Measurements from ENCODE around the gene CD28. TPM values are rescaled to one million over a fixed set of nuclear protein-coding genes. Genes with fewer than 3 reads are reported as not detected.
"Not testable (repeated sequence)": the region's sequence is repeated elsewhere in the genome, so short reads cannot be mapped to it uniquely, and the experiment has no call there.

Gene CD28
- total RNA-seq, 6 donors from 2014 or later, result under 0.01 to 3.3 (median 1.4) TPM

- 56 to 88% methylated on average over 3 of the region's 3 CpGs for WGBS, 2 donors
- H3K27me3 ChIP-seq, result no peaks in the 10 kb centered on the region
- DNase-seq (no peak), ATAC-seq (ENCODE audit: low FRiP score in 2 of 2) (no peak)
- no peaks in the 10 kb centered on the region for H3K9me3 ChIP-seq
- no peak overlapping the region for H3K4me3 ChIP-seq
- H3K27ac ChIP-seq, result peak overlapping the region in 1 of 4 donors; percentile 14
- no peaks in the 10 kb centered on the region for H3K36me3 ChIP-seq
- H3K4me1 ChIP-seq, result peaks cover 17 to 31% (median 25%) of the 10 kb centered on the region in 4 donors
- TF ChIP-seq POLR2A (IDR thresholded peaks at IDR 0.05) (no peak), CTCF (IDR thresholded peaks at IDR 0.05) (no peak), EP300 (IDR thresholded peaks at IDR 0.05) (no peak), POLR2AphosphoS5 (IDR thresholded peaks at IDR 0.05) (no peak)
These were observed 12.2 kb upstream of the CD28 start for GRCh38 chr2:203694191-203694590.

GRCh38 chr2:203697190-203697589, 9.2 kb upstream of the CD28 start:
- 93 to 100% methylated on average over 1 of the region's 1 CpG for WGBS, 2 donors
- no peak for DNase-seq
- H3K4me3 ChIP-seq, result no peak overlapping the region
- no peak for ATAC-seq (ENCODE audit: low FRiP score in 2 of 2)
- H3K9me3 ChIP-seq, result no peaks in the 10 kb centered on the region
- H3K4me1 ChIP-seq, result peaks cover 0 to 9% (median 5%) of the 10 kb centered on the region in 4 donors
- H3K36me3 ChIP-seq, result no peaks in the 10 kb centered on the region
- TF ChIP-seq POLR2A (IDR thresholded peaks at IDR 0.05), result no peak
- TF ChIP-seq POLR2AphosphoS5 (IDR thresholded peaks at IDR 0.05), result no peak
- TF ChIP-seq CTCF (IDR thresholded peaks at IDR 0.05), result no peak
- TF ChIP-seq EP300 (IDR thresholded peaks at IDR 0.05), result no peak
- no peaks in the 10 kb centered on the region for H3K27me3 ChIP-seq
- no peak overlapping the region for H3K27ac ChIP-seq

GRCh38 chr2:203697763-203698162, 8.7 kb upstream of the CD28 start:
- ATAC-seq (ENCODE audit: low FRiP score in 2 of 2); DNase-seq; H3K9me3 ChIP-seq; H3K4me3 ChIP-seq; H3K27me3 ChIP-seq; H3K27ac ChIP-seq; H3K36me3 ChIP-seq; H3K4me1 ChIP-seq: not testable (repeated sequence)
- 95 to 98% methylated on average over 2 of the region's 2 CpGs for WGBS, 2 donors

- ATAC-seq (ENCODE audit: low FRiP score in 2 of 2); H3K27ac ChIP-seq; H3K4me1 ChIP-seq; DNase-seq; H3K4me3 ChIP-seq; H3K27me3 ChIP-seq; H3K9me3 ChIP-seq; H3K36me3 ChIP-seq: not testable (repeated sequence)
- WGBS, 2 donors, result 81 to 94% methylated on average over 5 of the region's 5 CpGs
These were observed 8.0 kb upstream of the CD28 start for GRCh38 chr2:203698410-203698809.

GRCh38 chr2:203704430-203704829, 2.0 kb upstream of the CD28 start:
- Histone ChIP-seq H3K27ac (no peak overlapping the region), H3K36me3 (no peaks in the 10 kb centered on the region), H3K4me3 (no peak overlapping the region), H3K4me1 (no peaks in the 10 kb centered on the region), H3K9me3 (peaks cover 0 to 4% (median 0%) of the 10 kb centered on the region in 4 donors), H3K27me3 (no peaks in the 10 kb centered on the region)
- WGBS, 2 donors, result 76 to 98% methylated on average over 1 of the region's 1 CpG
- ATAC-seq (ENCODE audit: low FRiP score in 2 of 2), result no peak
- TF ChIP-seq EP300 (IDR thresholded peaks at IDR 0.05), result no peak
- no peak for TF ChIP-seq POLR2AphosphoS5 (IDR thresholded peaks at IDR 0.05)
- DNase-seq, result no peak

- no peak for DNase-seq
- no peak overlapping the region for H3K27ac ChIP-seq
- ATAC-seq (ENCODE audit: low FRiP score in 2 of 2), result no peak
- no peaks in the 10 kb centered on the region for H3K36me3 ChIP-seq
- H3K4me1 ChIP-seq, result peaks cover 0 to 4% (median 0%) of the 10 kb centered on the region in 4 donors
- no peak for TF ChIP-seq POLR2A (IDR thresholded peaks at IDR 0.05)
- no peak for TF ChIP-seq EP300 (IDR thresholded peaks at IDR 0.05)
- no peak for TF ChIP-seq POLR2AphosphoS5 (IDR thresholded peaks at IDR 0.05)
- no peak for TF ChIP-seq CTCF (IDR thresholded peaks at IDR 0.05)
- peaks cover 0 to 4% (median 0%) of the 10 kb centered on the region in 4 donors for H3K9me3 ChIP-seq
- no peaks in the 10 kb centered on the region for H3K27me3 ChIP-seq
- 84 to 88% methylated on average over 6 of the region's 6 CpGs for WGBS, 2 donors
- H3K4me3 ChIP-seq, result no peak overlapping the region
These were observed 1.3 kb upstream of the CD28 start for GRCh38 chr2:203705178-203705577.
